ENCODE results near the gene MFF. TPM values are rescaled to one million over a fixed set of nuclear protein-coding genes. Genes with fewer than 3 reads are reported as not detected.
"Not testable (repeated sequence)": the region's sequence is repeated elsewhere in the genome, so short reads cannot be mapped to it uniquely, and the experiment has no call there.

The MFF gene
- total RNA-seq, 2 experiments from 2014 or later: 69.7 to 72.5 TPM

- Mint-ChIP-seq H3K9me3 (peaks cover 12% of the 10 kb centered on the region), H3K36me3 (peaks cover 5% of the 10 kb centered on the region), H3K27ac (no peak within 1 kb of the TSS), H3K4me3 (no peak within 1 kb of the TSS), H3K4me1 (peaks cover 12% of the 10 kb centered on the region), H3K27me3 (no peaks in the 10 kb centered on the region)
- no peak for DNase-seq
Observed at GRCh38 chr2:227379095-227379494, 54.0 kb downstream of the MFF start, which contains the start of gene TM4SF20. TSS of gene TM4SF20 (minus strand) at chr2:227379306. CDS start at chr2:227379268, 38 bp downstream.

DNA sequence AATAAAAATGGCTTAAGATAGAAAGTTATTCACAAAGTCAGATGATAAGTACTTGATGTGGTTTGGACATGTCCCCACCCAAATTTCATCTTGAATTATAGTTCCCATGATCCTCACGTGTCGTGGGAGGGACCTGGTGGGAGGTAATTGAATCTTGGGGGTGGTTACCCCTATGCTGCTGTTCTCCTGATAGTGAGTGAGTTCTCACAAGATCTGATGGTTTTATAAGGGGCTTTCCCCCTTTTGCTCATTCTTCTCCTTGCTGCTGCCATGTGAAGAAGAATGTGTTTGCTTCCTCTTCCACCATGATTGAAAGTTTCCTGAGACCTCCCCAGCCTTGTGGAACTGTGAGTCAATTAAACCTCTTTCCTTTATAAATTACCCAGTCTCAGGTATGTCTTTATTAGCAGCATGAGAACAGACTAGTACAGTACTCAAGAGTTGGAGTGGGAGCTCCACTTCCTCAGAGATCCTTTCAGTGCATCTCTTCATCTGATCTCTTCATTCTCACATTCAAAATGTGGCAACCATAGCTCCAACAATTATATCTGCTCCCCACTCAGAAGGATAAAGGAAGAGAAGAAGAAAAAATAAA, 57.3 kb downstream of the MFF start:
- Mint-ChIP-seq H3K9me3 (peaks cover 12% of the 10 kb centered on the region), H3K27ac (peak overlapping the region; percentile 3), H3K4me1 (peaks cover 17% of the 10 kb centered on the region)
- H3K4me3 Mint-ChIP-seq, H3K36me3 Mint-ChIP-seq, DNase-seq, H3K27me3 Mint-ChIP-seq: not testable (repeated sequence)

- peaks cover 5% of the 10 kb centered on the region for H3K36me3 Mint-ChIP-seq
- no peak overlapping the region for H3K27ac Mint-ChIP-seq
- no peak for DNase-seq
- H3K4me1 Mint-ChIP-seq: peaks cover 18% of the 10 kb centered on the region
- no peak overlapping the region for H3K4me3 Mint-ChIP-seq
- no peaks in the 10 kb centered on the region for H3K27me3 Mint-ChIP-seq
- H3K9me3 Mint-ChIP-seq: peaks cover 12% of the 10 kb centered on the region
Observed at GRCh38 chr2:227383686-227384085, 58.6 kb downstream of the MFF start.

GRCh38 chr2:227386630-227387029, 61.6 kb downstream of the MFF start:
- no peak overlapping the region for H3K4me3 Mint-ChIP-seq
- no peak for DNase-seq
- peaks cover 9% of the 10 kb centered on the region for H3K9me3 Mint-ChIP-seq
- H3K27me3 Mint-ChIP-seq: peaks cover 4% of the 10 kb centered on the region
- peaks cover 18% of the 10 kb centered on the region for H3K4me1 Mint-ChIP-seq
- H3K36me3 Mint-ChIP-seq: peaks cover 5% of the 10 kb centered on the region
- H3K27ac Mint-ChIP-seq: no peak overlapping the region

DNA sequence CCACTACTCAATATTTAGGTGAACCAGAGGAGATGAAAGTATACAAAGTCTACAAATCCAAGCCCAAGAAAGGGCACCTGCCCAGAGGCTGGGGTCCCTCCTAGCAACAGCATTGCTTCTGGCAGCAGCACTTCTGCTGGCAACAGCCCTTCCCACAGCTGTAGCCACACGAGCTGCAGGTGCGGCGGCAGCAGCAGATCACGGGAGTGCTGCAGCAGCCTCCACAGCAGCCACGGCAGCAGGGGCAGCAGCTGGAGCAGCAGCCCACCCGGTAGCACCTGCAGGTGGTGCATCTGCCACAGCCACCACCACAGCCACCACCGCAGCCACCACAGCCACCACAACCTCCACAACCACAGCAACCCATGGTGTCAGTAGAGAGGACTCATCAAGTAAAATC, 62.5 kb downstream of the MFF start, which contains the start of gene SCYGR1:
TSS of gene SCYGR1 (minus strand) at position 367 of the 400 bp plus-strand sequence. CDS start at position 367, 0 bp downstream.
- not testable (repeated sequence) for H3K27me3 Mint-ChIP-seq, H3K27ac Mint-ChIP-seq, H3K9me3 Mint-ChIP-seq, H3K4me3 Mint-ChIP-seq, DNase-seq, H3K36me3 Mint-ChIP-seq
- H3K4me1 Mint-ChIP-seq: peaks cover 11% of the 10 kb centered on the region

DNA sequence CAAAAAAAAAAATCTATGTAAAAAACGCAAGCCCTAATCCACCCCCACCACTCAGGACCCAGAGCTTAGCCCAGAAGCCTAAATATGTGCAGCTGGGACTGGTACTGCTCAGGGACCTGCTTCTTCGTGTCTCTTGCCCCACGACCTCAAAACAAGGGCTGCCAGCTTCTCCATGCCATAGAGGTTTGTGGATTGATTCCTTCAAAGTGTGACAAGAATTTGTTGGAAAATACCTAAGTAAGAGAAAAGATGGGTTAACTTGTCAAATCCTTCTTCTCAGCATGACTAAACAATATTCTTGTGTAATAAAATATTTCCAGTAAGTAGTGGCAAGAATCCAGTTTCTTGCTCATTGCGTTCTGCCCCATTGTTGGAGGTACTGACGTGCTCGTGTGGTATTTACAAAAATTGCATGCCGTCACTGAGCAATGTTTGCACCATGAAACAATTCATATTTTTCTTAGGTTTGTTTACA, 63.5 kb downstream of the MFF start:
- H3K27me3 Mint-ChIP-seq: peaks cover 4% of the 10 kb centered on the region
- no peaks in the 10 kb centered on the region for H3K36me3 Mint-ChIP-seq
- H3K27ac Mint-ChIP-seq: no peak overlapping the region
- peaks cover 9% of the 10 kb centered on the region for H3K4me1 Mint-ChIP-seq
- H3K4me3 Mint-ChIP-seq: no peak overlapping the region
- no peaks in the 10 kb centered on the region for H3K9me3 Mint-ChIP-seq
- no peak for DNase-seq

DNA sequence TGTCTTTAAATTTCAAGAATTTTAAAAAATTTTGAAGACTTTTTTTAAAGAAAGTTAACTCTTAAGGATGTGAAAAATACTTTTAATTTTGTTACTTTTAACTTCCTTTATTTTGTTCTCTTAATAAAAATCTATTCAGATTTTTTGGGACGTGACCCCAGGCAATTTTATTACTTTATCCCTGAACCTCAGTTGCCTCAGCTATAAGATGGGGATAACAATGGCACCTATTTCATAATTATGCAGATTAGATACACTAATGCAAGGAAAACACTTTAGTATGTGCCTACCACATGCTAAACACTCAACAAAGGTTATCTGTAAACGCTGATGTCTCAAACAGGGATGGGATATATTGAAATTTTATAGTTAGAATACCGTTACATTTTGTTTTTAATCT, 64.2 kb downstream of the MFF start:
- Mint-ChIP-seq H3K4me1 (peaks cover 9% of the 10 kb centered on the region), H3K27me3 (peaks cover 4% of the 10 kb centered on the region), H3K4me3 (no peak overlapping the region), H3K36me3 (no peaks in the 10 kb centered on the region), H3K9me3 (no peaks in the 10 kb centered on the region), H3K27ac (no peak overlapping the region)
- no peak for DNase-seq

GRCh38 chr2:227389661-227390060, 64.6 kb downstream of the MFF start:
- H3K9me3 Mint-ChIP-seq: no peaks in the 10 kb centered on the region
- peaks cover 4% of the 10 kb centered on the region for H3K27me3 Mint-ChIP-seq
- H3K36me3 Mint-ChIP-seq: no peaks in the 10 kb centered on the region
- no peak overlapping the region for H3K27ac Mint-ChIP-seq
- no peak overlapping the region for H3K4me3 Mint-ChIP-seq
- peaks cover 9% of the 10 kb centered on the region for H3K4me1 Mint-ChIP-seq
- DNase-seq: no peak

DNA sequence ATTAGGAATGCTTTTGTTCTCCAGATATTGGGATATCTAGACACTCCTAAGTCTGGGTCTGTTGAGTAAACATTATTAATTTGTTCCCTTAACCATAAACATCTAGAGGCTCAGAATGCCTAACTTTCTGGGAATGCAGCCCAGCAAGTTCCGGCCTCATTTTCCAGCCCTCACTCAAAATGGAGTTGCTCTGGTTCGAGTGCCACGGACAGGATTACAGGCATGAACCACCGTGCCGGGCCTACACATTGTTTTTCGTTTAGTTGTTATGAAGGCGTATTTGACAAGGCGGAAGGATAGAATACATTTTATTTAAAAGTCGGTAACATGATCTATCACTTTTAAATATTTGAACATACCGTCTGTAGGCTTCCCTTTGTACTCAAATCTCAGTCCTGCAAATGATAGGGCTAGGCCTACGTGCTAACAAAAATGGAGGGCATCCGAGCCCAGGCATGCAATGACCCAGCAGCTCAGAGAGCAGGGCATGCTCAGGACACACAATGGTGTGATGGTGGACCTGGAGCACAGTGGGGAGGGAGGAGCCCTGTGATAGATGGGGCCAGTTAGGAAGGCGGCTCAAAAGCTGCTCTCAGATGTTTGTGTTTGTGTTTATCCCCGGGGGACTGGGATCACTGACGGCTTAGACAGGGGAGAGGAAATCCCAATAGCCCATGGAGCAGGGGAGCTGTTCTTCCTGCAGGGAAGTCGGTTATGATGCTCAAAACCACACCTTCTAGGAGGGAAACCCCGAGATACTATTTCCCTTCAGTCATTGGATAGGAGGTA, 65.6 kb downstream of the MFF start:
- Mint-ChIP-seq H3K27me3 (peaks cover 4% of the 10 kb centered on the region), H3K4me1 (peaks cover 9% of the 10 kb centered on the region), H3K27ac (no peak overlapping the region), H3K4me3 (no peak overlapping the region), H3K9me3 (no peaks in the 10 kb centered on the region), H3K36me3 (no peaks in the 10 kb centered on the region)
- DNase-seq: no peak

- Mint-ChIP-seq H3K9me3 (no peaks in the 10 kb centered on the region), H3K4me3 (no peak overlapping the region), H3K27ac (no peak overlapping the region), H3K36me3 (no peaks in the 10 kb centered on the region), H3K4me1 (peaks cover 6% of the 10 kb centered on the region), H3K27me3 (peaks cover 4% of the 10 kb centered on the region)
- DNase-seq: no peak
Observed at GRCh38 chr2:227394401-227394800, 69.3 kb downstream of the MFF start.

GRCh38 chr2:227395556-227395955, 70.5 kb downstream of the MFF start:
- H3K4me3 Mint-ChIP-seq: no peak overlapping the region
- H3K27ac Mint-ChIP-seq: no peak overlapping the region
- DNase-seq: no peak
- H3K4me1 Mint-ChIP-seq: peaks cover 6% of the 10 kb centered on the region
- no peaks in the 10 kb centered on the region for H3K9me3 Mint-ChIP-seq
- H3K27me3 Mint-ChIP-seq: no peaks in the 10 kb centered on the region
- no peaks in the 10 kb centered on the region for H3K36me3 Mint-ChIP-seq

- H3K9me3 Mint-ChIP-seq: no peaks in the 10 kb centered on the region
- no peak for DNase-seq
- no peak overlapping the region for H3K27ac Mint-ChIP-seq
- no peak overlapping the region for H3K4me3 Mint-ChIP-seq
- H3K4me1 Mint-ChIP-seq: peaks cover 13% of the 10 kb centered on the region
- no peaks in the 10 kb centered on the region for H3K27me3 Mint-ChIP-seq
- no peaks in the 10 kb centered on the region for H3K36me3 Mint-ChIP-seq
Observed at GRCh38 chr2:227397562-227397961, 72.5 kb downstream of the MFF start.

- Mint-ChIP-seq H3K27ac (no peak overlapping the region), H3K27me3 (no peaks in the 10 kb centered on the region), H3K4me1 (peaks cover 18% of the 10 kb centered on the region), H3K4me3 (no peak overlapping the region), H3K9me3 (no peaks in the 10 kb centered on the region), H3K36me3 (no peaks in the 10 kb centered on the region)
- DNase-seq: no peak
Observed at GRCh38 chr2:227398684-227399670, 73.9 kb downstream of the MFF start.

GRCh38 chr2:227401550-227401949, 76.5 kb downstream of the MFF start:
- H3K4me1 Mint-ChIP-seq: peaks cover 37% of the 10 kb centered on the region
- H3K27me3 Mint-ChIP-seq: no peaks in the 10 kb centered on the region
- DNase-seq: no peak
- no peak overlapping the region for H3K4me3 Mint-ChIP-seq
- H3K27ac Mint-ChIP-seq: no peak overlapping the region
- no peaks in the 10 kb centered on the region for H3K9me3 Mint-ChIP-seq
- H3K36me3 Mint-ChIP-seq: no peaks in the 10 kb centered on the region

DNA sequence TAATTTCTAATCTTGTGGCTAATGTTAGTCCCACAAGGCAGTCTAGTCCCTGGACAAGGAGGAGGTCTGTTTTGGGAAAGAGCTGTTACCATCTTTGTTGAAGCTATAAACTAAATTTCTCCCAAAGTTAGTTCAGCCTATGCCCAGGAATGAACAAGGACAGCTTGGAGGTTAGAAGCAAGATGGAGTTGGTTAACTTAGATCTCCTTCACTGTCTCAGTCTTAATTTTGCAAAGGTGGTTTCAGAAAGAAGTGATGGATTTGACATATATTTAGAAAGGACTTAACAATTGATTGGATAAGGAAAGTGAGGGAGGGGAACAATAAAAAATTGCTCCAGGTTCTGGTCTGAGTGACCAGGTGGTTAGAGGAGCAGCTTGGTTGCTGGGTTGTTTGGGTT, 77.3 kb downstream of the MFF start:
- peaks cover 42% of the 10 kb centered on the region for H3K4me1 Mint-ChIP-seq
- H3K36me3 Mint-ChIP-seq: no peaks in the 10 kb centered on the region
- H3K27me3 Mint-ChIP-seq: no peaks in the 10 kb centered on the region
- no peaks in the 10 kb centered on the region for H3K9me3 Mint-ChIP-seq
- no peak overlapping the region for H3K4me3 Mint-ChIP-seq
- no peak overlapping the region for H3K27ac Mint-ChIP-seq
- DNase-seq: no peak

All from activated naive CD8-positive, alpha-beta T cell treated with anti-CD3 and anti-CD28 coated beads for 36 hours (primary cell).